ENCODE data around the gene FPR2. TPM values are rescaled to one million over a fixed set of nuclear protein-coding genes. Genes with fewer than 3 reads are reported as not detected.

Gene FPR2
- total and polyA plus RNA-seq, 2 of the 13 experiments (the other 11 are each of a cell fraction or from before 2014, with no cell fraction given), result not detected

DNA sequence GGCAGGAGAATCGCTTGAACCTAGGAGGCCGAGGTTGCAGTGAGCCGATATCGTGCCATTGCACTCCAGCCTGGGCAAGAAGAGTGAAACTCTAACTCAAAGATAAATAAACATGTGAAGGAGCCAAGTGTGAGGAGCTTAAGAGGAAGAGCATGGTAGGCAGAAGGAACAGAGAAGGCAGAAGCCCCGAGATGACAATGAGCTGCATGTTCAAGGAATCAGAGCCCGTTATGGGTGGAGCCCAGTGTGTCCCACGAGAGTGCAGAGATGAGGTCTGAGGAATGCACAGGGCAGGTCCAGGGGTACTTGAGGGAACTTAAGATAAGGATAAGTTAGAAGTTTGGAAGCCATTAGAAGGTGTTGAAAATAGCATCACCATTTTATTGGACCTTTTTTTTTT, 716 bp downstream of the FPR2 start:
- Histone ChIP-seq H3K27me3 (ENCODE audit: control insufficient read depth in 1 of 2, insufficient read depth in 2 of 2, low read length in 2 of 2) (peaks cover 0 to 5% of the 10 kb centered on the region in 2 experiments; a peak in 2 of 5 replicates), H4K20me1 (ENCODE audit: insufficient read depth, low read length) (no peaks in the 10 kb centered on the region), H3K36me3 (replicated peaks in 1 of 2; ENCODE audit: control insufficient read depth in 1 of 2, insufficient read depth in 2 of 2, low read length in 2 of 2) (no peaks in the 10 kb centered on the region), H3K9ac (ENCODE audit: insufficient read depth, low read depth, low read length) (no peak overlapping the region), H3K9me3 (ENCODE audit: low read length) (no peaks in the 10 kb centered on the region; the same call in 1 of the 2 replicates), H3K4me2 (ENCODE audit: low read depth, low read length) (no peak overlapping the region), H3K4me3 (replicated peaks in 1 of 3; ENCODE audit: insufficient read depth in 1 of 3, low read depth in 2 of 3, low read length in 3 of 3) (no peak overlapping the region), H3K4me1 (ENCODE audit: insufficient read depth, low read length) (no peaks in the 10 kb centered on the region), H3K27ac (ENCODE audit: extremely low read length, insufficient read depth, low read length) (no peak overlapping the region), H2AFZ (ENCODE audit: low read length) (no peak overlapping the region), H3K79me2 (ENCODE audit: insufficient read depth, low read length) (no peaks in the 10 kb centered on the region)
- BruUV-seq (replicated peaks), result no TSS peak
- in situ Hi-C loops (cut with HindIII; ENCODE audit: extremely low pct_ligation_motif_present, low pct_unique_long_range_greater_than_20kb), result no loop called here
- intact Hi-C loops (cut with micrococcal nuclease; ENCODE audit: unreplicated experiment), result no loop called here
- WGBS (ENCODE audit: low lambda C conversion rate), result 46% methylated on average over 7 of the region's 7 CpGs
- CTCF ChIA-PET (ENCODE audit: low intra/inter-chr PET ratio, low total read pairs), result no interaction called here
- no peak for ATAC-seq
- DNase-seq (ENCODE audit: low spot score), result no peak
- POLR2A ChIA-PET, result no interaction called here
- FAIRE-seq, result no peak
- TF ChIP-seq NONO (IDR thresholded peaks at IDR 0.05), result no peak
- no peak for TF ChIP-seq NONO (CRISPR knock-in tag; conservative IDR thresholded peaks at IDR 0.05)
- TF ChIP-seq SALL1 (CRISPR knock-in tag; IDR thresholded peaks at IDR 0.05), result no peak
- TF ChIP-seq, protein P1, sequence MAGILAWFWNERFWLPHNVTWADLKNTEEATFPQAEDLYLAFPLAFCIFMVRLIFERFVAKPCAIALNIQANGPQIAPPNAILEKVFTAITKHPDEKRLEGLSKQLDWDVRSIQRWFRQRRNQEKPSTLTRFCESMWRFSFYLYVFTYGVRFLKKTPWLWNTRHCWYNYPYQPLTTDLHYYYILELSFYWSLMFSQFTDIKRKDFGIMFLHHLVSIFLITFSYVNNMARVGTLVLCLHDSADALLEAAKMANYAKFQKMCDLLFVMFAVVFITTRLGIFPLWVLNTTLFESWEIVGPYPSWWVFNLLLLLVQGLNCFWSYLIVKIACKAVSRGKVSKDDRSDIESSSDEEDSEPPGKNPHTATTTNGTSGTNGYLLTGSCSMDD (CRISPR knock-in tag; IDR thresholded peaks at IDR 0.05), result no peak
- TF ChIP-seq PHF20 (CRISPR knock-in tag; IDR thresholded peaks at IDR 0.05), result no peak
- TF ChIP-seq BORCS8-MEF2B (CRISPR knock-in tag; IDR thresholded peaks at IDR 0.05), result no peak
- TF ChIP-seq, protein P2, sequence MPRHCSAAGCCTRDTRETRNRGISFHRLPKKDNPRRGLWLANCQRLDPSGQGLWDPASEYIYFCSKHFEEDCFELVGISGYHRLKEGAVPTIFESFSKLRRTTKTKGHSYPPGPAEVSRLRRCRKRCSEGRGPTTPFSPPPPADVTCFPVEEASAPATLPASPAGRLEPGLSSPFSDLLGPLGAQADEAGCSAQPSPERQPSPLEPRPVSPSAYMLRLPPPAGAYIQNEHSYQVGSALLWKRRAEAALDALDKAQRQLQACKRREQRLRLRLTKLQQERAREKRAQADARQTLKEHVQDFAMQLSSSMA (CRISPR knock-in tag; IDR thresholded peaks at IDR 0.05), result no peak
- TF ChIP-seq ZBTB8A (CRISPR knock-in tag; IDR thresholded peaks at IDR 0.05; ENCODE audit: borderline replicate concordance, low read depth), result no peak
- TF ChIP-seq ZNF530 (CRISPR knock-in tag; IDR thresholded peaks at IDR 0.05; ENCODE audit: low read depth), result no peak
- no peak for TF ChIP-seq ZNF782 (CRISPR knock-in tag; IDR thresholded peaks at IDR 0.05; ENCODE audit: borderline replicate concordance)
- no peak for TF ChIP-seq ZNF713 (CRISPR knock-in tag; IDR thresholded peaks at IDR 0.05)
- TF ChIP-seq RORA (CRISPR knock-in tag; IDR thresholded peaks at IDR 0.05), result no peak
- TF ChIP-seq, protein P3, sequence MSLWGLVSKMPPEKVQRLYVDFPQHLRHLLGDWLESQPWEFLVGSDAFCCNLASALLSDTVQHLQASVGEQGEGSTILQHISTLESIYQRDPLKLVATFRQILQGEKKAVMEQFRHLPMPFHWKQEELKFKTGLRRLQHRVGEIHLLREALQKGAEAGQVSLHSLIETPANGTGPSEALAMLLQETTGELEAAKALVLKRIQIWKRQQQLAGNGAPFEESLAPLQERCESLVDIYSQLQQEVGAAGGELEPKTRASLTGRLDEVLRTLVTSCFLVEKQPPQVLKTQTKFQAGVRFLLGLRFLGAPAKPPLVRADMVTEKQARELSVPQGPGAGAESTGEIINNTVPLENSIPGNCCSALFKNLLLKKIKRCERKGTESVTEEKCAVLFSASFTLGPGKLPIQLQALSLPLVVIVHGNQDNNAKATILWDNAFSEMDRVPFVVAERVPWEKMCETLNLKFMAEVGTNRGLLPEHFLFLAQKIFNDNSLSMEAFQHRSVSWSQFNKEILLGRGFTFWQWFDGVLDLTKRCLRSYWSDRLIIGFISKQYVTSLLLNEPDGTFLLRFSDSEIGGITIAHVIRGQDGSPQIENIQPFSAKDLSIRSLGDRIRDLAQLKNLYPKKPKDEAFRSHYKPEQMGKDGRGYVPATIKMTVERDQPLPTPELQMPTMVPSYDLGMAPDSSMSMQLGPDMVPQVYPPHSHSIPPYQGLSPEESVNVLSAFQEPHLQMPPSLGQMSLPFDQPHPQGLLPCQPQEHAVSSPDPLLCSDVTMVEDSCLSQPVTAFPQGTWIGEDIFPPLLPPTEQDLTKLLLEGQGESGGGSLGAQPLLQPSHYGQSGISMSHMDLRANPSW (CRISPR knock-in tag; IDR thresholded peaks at IDR 0.05; ENCODE audit: borderline replicate concordance), result no peak
- TF ChIP-seq, protein P4, sequence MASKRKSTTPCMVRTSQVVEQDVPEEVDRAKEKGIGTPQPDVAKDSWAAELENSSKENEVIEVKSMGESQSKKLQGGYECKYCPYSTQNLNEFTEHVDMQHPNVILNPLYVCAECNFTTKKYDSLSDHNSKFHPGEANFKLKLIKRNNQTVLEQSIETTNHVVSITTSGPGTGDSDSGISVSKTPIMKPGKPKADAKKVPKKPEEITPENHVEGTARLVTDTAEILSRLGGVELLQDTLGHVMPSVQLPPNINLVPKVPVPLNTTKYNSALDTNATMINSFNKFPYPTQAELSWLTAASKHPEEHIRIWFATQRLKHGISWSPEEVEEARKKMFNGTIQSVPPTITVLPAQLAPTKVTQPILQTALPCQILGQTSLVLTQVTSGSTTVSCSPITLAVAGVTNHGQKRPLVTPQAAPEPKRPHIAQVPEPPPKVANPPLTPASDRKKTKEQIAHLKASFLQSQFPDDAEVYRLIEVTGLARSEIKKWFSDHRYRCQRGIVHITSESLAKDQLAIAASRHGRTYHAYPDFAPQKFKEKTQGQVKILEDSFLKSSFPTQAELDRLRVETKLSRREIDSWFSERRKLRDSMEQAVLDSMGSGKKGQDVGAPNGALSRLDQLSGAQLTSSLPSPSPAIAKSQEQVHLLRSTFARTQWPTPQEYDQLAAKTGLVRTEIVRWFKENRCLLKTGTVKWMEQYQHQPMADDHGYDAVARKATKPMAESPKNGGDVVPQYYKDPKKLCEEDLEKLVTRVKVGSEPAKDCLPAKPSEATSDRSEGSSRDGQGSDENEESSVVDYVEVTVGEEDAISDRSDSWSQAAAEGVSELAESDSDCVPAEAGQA (IDR thresholded peaks at IDR 0.05; ENCODE audit: low read depth), result no peak
- TF ChIP-seq, protein P4 (CRISPR knock-in tag; IDR thresholded peaks at IDR 0.05; ENCODE audit: borderline replicate concordance), result no peak
- TF ChIP-seq REXO4 (CRISPR knock-in tag; IDR thresholded peaks at IDR 0.05; ENCODE audit: borderline replicate concordance), result no peak

Data from HepG2 (cell line).